ENCODE measurements around the gene PKP2. TPM values are rescaled to one million over a fixed set of nuclear protein-coding genes. Genes with fewer than 3 reads are reported as not detected.

The PKP2 gene
- total RNA-seq, 1 donor from 2014 or later: 16.2 TPM

- no peaks in the 10 kb centered on the region for H3K9me3 ChIP-seq
- TF ChIP-seq POLR2AphosphoS5 (IDR thresholded peaks at IDR 0.05; ENCODE audit: insufficient read depth in 1 of 2, low read depth in 1 of 2): no peak
- TF ChIP-seq POLR2A (IDR thresholded peaks at IDR 0.05): no peak
- TF ChIP-seq CTCF (IDR thresholded peaks at IDR 0.05): no peak
- DNase-seq (ENCODE audit: extremely low spot score in 2 of 2): no peak
- no peak overlapping the region for H3K4me3 ChIP-seq
- intact Hi-C loops (cut with DNase I): no loop called here
- no peaks in the 10 kb centered on the region for H3K4me1 ChIP-seq
- H3K27me3 ChIP-seq: no peaks in the 10 kb centered on the region
- no peak overlapping the region for H3K27ac ChIP-seq
- no peaks in the 10 kb centered on the region for H3K36me3 ChIP-seq
Observed at GRCh38 chr12:32809196-32809595, 87.4 kb downstream of the PKP2 start.

GRCh38 chr12:32804301-32804700, 92.3 kb downstream of the PKP2 start:
- H3K9me3 ChIP-seq: no peaks in the 10 kb centered on the region
- H3K27me3 ChIP-seq: no peaks in the 10 kb centered on the region
- intact Hi-C loops (cut with DNase I): no loop called here
- no peak overlapping the region for H3K27ac ChIP-seq
- H3K36me3 ChIP-seq: no peaks in the 10 kb centered on the region
- DNase-seq (ENCODE audit: extremely low spot score in 2 of 2): no peak
- H3K4me3 ChIP-seq: no peak overlapping the region
- no peaks in the 10 kb centered on the region for H3K4me1 ChIP-seq
- no peak for TF ChIP-seq POLR2AphosphoS5 (IDR thresholded peaks at IDR 0.05; ENCODE audit: insufficient read depth in 1 of 2, low read depth in 1 of 2)
- TF ChIP-seq POLR2A (IDR thresholded peaks at IDR 0.05): no peak
- TF ChIP-seq CTCF (IDR thresholded peaks at IDR 0.05): no peak

GRCh38 chr12:32801269-32801980, 95.2 kb downstream of the PKP2 start:
- no peak overlapping the region for H3K27ac ChIP-seq
- intact Hi-C loops (cut with DNase I): no loop called here
- TF ChIP-seq POLR2AphosphoS5 (IDR thresholded peaks at IDR 0.05; ENCODE audit: insufficient read depth in 1 of 2, low read depth in 1 of 2): no peak
- no peak for TF ChIP-seq POLR2A (IDR thresholded peaks at IDR 0.05)
- TF ChIP-seq CTCF (IDR thresholded peaks at IDR 0.05): no peak

GRCh38 chr12:32794281-32794680, 102.3 kb downstream of the PKP2 start:
- H3K9me3 ChIP-seq: no peaks in the 10 kb centered on the region
- H3K4me3 ChIP-seq: no peak overlapping the region
- H3K36me3 ChIP-seq: no peaks in the 10 kb centered on the region
- H3K4me1 ChIP-seq: no peaks in the 10 kb centered on the region
- no peaks in the 10 kb centered on the region for H3K27me3 ChIP-seq
- H3K27ac ChIP-seq: no peak overlapping the region
- intact Hi-C loops (cut with DNase I): no loop called here
- DNase-seq (ENCODE audit: extremely low spot score in 2 of 2): no peak
- TF ChIP-seq POLR2AphosphoS5 (IDR thresholded peaks at IDR 0.05; ENCODE audit: insufficient read depth in 1 of 2, low read depth in 1 of 2): no peak
- no peak for TF ChIP-seq POLR2A (IDR thresholded peaks at IDR 0.05)
- TF ChIP-seq CTCF (IDR thresholded peaks at IDR 0.05): no peak

More at GRCh38 chr12:32801269-32801980, 95.2 kb downstream of the PKP2 start:
- no peak for DNase-seq (ENCODE audit: extremely low spot score in 2 of 2)
- H3K9me3 ChIP-seq: no peaks in the 10 kb centered on the region
- H3K36me3 ChIP-seq: no peaks in the 10 kb centered on the region
- no peaks in the 10 kb centered on the region for H3K4me1 ChIP-seq
- no peak overlapping the region for H3K4me3 ChIP-seq
- H3K27me3 ChIP-seq: no peaks in the 10 kb centered on the region

- intact Hi-C loops (cut with DNase I): no loop called here
- H3K9me3 ChIP-seq: no peaks in the 10 kb centered on the region
- H3K27ac ChIP-seq: no peak overlapping the region
- no peak overlapping the region for H3K4me3 ChIP-seq
- no peaks in the 10 kb centered on the region for H3K4me1 ChIP-seq
- H3K27me3 ChIP-seq: no peaks in the 10 kb centered on the region
- H3K36me3 ChIP-seq: no peaks in the 10 kb centered on the region
- DNase-seq (ENCODE audit: extremely low spot score in 2 of 2): no peak
- TF ChIP-seq POLR2AphosphoS5 (IDR thresholded peaks at IDR 0.05; ENCODE audit: insufficient read depth in 1 of 2, low read depth in 1 of 2) (no peak), CTCF (IDR thresholded peaks at IDR 0.05) (no peak), POLR2A (IDR thresholded peaks at IDR 0.05) (no peak)
Observed at GRCh38 chr12:32789916-32790315, 106.7 kb downstream of the PKP2 start.

Measured in vagina (tissue), 2 donors.